ENCODE results near the gene LSAMP. TPM values are rescaled to one million over a fixed set of nuclear protein-coding genes. Genes with fewer than 3 reads are reported as not detected.

Gene LSAMP
- total RNA-seq, 6 experiments from 2014 or later: under 0.01 to 0.22 (median 0.12) TPM; not detected in 1

- Histone ChIP-seq H3K4me3 (no peak overlapping the region), H3K4me1 (no peaks in the 10 kb centered on the region), H3K27me3 (no peaks in the 10 kb centered on the region), H3K27ac (no peak overlapping the region), H3K9me3 (no peaks in the 10 kb centered on the region), H3K36me3 (no peaks in the 10 kb centered on the region)
- no peak for TF ChIP-seq CTCF (IDR thresholded peaks at IDR 0.05)
- TF ChIP-seq POLR2A (IDR thresholded peaks at IDR 0.05): no peak
- DNase-seq (no peak), ATAC-seq (no peak)
- intact Hi-C loops (cut with DNase I): no loop called here
- 27% methylated on average over 1 of the region's 1 CpG for WGBS (ENCODE audit: insufficient coverage, low coverage, low lambda C conversion rate, missing lambda C conversion rate)
Observed at GRCh38 chr3:116378077-116378476, 67.2 kb downstream of the LSAMP start.

- Histone ChIP-seq H3K4me3 (no peak overlapping the region), H3K27me3 (no peaks in the 10 kb centered on the region), H3K4me1 (no peaks in the 10 kb centered on the region), H3K9me3 (no peaks in the 10 kb centered on the region), H3K36me3 (no peaks in the 10 kb centered on the region), H3K27ac (no peak overlapping the region)
- DNase-seq: no peak
- no peak for ATAC-seq
- TF ChIP-seq POLR2A (IDR thresholded peaks at IDR 0.05) (no peak), CTCF (IDR thresholded peaks at IDR 0.05) (no peak)
- intact Hi-C loops (cut with DNase I): no loop called here
- 25% methylated on average over 2 of the region's 2 CpGs for WGBS (ENCODE audit: insufficient coverage, low coverage, low lambda C conversion rate, missing lambda C conversion rate)
Observed at GRCh38 chr3:116374901-116375300, 70.4 kb downstream of the LSAMP start.

- 45% methylated on average over 9 of the region's 9 CpGs for WGBS (ENCODE audit: insufficient coverage, low coverage, low lambda C conversion rate, missing lambda C conversion rate)
- no peak overlapping the region for H3K4me3 ChIP-seq
- DNase-seq (no peak), ATAC-seq (no peak)
- intact Hi-C loops (cut with DNase I): no loop called here
- H3K27ac ChIP-seq: no peak overlapping the region
- no peaks in the 10 kb centered on the region for H3K27me3 ChIP-seq
- no peaks in the 10 kb centered on the region for H3K9me3 ChIP-seq
- TF ChIP-seq CTCF (IDR thresholded peaks at IDR 0.05): no peak
- TF ChIP-seq POLR2A (IDR thresholded peaks at IDR 0.05): no peak
- H3K36me3 ChIP-seq: no peaks in the 10 kb centered on the region
- H3K4me1 ChIP-seq: no peaks in the 10 kb centered on the region
Observed at GRCh38 chr3:116367761-116368395, 77.4 kb downstream of the LSAMP start.

- Histone ChIP-seq H3K27me3 (no peaks in the 10 kb centered on the region), H3K9me3 (no peaks in the 10 kb centered on the region), H3K4me3 (no peak overlapping the region), H3K27ac (no peak overlapping the region), H3K4me1 (no peaks in the 10 kb centered on the region), H3K36me3 (no peaks in the 10 kb centered on the region)
- DNase-seq (no peak), ATAC-seq (no peak)
- intact Hi-C loops (cut with DNase I): no loop called here
- WGBS (ENCODE audit: insufficient coverage, low coverage, low lambda C conversion rate, missing lambda C conversion rate): 66% methylated on average over 2 of the region's 2 CpGs
- no peak for TF ChIP-seq POLR2A (IDR thresholded peaks at IDR 0.05)
Observed at GRCh38 chr3:116356056-116356455, 89.2 kb downstream of the LSAMP start.

- no peaks in the 10 kb centered on the region for H3K27me3 ChIP-seq
- DNase-seq (no peak), ATAC-seq (no peak)
- H3K9me3 ChIP-seq: no peaks in the 10 kb centered on the region
- H3K36me3 ChIP-seq: no peaks in the 10 kb centered on the region
- H3K27ac ChIP-seq: no peak overlapping the region
- no peak for TF ChIP-seq POLR2A (IDR thresholded peaks at IDR 0.05)
- no peak for TF ChIP-seq CTCF (IDR thresholded peaks at IDR 0.05)
- intact Hi-C loops (cut with DNase I): no loop called here
- H3K4me3 ChIP-seq: no peak overlapping the region
- H3K4me1 ChIP-seq: no peaks in the 10 kb centered on the region
Observed at GRCh38 chr3:116354382-116354781, 90.9 kb downstream of the LSAMP start.
